Brain pericyte (primary cell): ENCODE data around the gene MAD2L2.

Source experiments
- DNase-seq: peaks from one replicate; pipeline ENCODE4 v3.0.0-alpha.2; 2012; ENCODE audit warnings: low read depth, low spot score

The MAD2L2 gene

DNA sequence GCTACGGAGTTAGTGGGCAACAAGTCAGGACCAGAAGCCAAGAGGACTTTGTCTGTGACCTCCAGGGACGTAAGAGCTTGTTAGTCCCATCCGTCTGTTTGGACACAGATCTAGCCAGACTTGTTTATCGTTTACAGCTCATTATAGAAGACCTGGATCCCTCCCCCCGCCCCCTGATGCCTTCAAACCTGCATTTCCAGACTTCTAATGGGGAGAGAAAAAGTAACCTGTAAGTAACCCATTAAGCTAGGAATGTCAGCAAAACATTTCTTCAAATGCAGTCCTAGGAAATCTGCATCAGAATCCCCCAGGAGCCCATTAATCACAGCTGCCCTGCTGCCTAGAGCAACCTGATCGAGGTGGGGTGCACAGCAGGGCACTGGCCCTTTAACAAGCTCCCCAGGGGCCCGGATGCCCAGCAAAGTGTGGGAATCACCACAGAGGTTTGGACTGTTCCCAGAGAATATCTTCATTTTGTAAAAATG, 1.4 kb upstream of the MAD2L2 start:
- no peak for DNase-seq

DNA sequence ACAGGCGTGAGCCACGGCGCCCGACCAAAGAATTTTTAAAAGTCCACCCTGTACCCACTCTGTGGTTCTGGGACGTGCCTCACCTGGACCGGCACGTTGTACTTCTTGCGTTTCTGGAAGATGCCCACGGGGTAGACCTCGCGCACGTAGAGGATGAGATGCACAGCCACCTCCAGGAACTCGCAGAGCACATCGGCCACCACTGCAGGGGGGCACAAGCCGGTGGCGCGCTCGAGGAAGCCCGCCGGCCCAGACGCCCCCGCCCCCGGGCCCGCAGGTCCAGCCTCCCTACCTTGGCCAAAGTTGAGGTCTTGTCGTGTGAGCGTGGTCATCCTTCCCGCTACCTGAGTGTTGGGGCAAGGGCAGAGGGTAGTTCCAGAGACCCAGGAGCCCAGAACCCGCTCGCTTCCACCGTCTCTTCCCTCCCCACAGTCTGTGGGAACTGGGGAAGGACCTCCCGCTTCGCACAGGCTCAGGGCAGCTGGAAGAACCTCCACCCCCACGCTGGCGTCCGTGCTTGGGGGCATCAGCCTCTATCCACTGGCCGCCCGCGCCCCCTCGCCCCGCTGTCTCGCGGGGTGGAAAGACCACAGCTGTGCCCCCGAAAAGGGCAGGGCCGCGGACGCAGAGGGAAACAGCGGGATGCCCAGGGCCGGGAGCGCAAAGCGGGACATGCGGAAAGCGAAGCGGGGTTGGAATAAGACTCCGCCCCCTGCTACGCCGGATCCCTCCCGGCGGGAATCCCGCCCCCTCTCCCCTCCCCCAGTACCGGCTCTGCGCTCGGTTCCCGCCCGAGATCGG, 478 bp downstream of the MAD2L2 start:
- no peak for DNase-seq

- no peak for DNase-seq
Measured at GRCh38 chr1:11678442-11678841, 2.5 kb downstream of the MAD2L2 start.

DNA sequence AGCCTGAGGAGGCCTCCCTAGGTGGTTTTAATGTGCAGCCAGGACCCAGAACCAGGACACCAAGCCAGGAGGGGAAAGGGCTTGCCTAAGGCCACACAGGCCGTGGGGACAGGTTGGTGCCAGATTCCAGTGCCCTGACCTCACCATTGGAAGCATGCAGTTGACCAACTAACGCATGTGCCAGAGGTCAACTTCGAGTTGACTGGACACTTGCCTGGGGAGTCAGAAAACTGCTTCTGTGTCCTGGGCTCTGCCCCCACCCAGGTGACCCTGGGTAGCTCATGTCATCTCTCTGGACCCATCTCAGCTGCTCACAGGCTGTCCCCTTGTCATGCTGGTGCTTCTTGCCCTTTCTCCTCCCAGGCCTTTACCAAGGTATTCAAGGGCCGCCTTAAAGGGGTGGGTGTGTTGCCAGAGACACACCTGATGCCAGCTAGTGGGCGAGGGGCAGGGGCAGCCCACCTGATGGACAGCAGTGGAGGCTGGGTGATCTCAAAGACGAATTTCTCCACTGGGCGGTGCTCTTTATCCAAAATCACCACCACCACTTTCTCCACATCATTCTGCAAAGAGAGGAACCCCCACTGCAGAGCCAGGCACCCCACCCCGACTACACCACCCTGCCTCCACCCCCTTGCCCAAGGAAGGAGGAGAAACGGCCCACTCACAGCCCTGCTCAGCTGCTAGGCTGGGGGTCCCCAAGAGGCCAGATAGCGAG, 4.4 kb downstream of the MAD2L2 start:
- DNase-seq, result no peak

- DNase-seq, result no peak
Measured at GRCh38 chr1:11675325-11675724, 5.6 kb downstream of the MAD2L2 start.

DNA sequence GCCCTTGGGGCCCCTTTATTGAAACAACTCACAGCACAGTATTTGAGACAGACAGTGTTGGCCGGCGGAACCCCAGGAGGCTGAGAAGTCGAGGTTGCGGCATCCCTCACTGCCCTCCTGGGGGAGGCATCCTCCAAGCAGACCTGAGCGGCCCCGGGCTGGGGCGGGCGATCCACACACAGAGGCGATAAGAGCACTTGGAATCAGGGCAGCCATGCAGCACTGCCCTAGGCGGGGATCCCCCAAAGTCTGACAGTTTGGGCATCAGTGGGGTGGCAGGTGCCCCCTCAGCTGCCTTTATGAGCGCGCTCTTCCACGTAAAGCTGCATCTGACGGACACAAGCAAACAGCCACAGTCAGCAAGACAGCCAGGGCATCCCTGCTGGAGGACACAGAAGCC, 6.5 kb downstream of the MAD2L2 start:
- no peak for DNase-seq

DNA sequence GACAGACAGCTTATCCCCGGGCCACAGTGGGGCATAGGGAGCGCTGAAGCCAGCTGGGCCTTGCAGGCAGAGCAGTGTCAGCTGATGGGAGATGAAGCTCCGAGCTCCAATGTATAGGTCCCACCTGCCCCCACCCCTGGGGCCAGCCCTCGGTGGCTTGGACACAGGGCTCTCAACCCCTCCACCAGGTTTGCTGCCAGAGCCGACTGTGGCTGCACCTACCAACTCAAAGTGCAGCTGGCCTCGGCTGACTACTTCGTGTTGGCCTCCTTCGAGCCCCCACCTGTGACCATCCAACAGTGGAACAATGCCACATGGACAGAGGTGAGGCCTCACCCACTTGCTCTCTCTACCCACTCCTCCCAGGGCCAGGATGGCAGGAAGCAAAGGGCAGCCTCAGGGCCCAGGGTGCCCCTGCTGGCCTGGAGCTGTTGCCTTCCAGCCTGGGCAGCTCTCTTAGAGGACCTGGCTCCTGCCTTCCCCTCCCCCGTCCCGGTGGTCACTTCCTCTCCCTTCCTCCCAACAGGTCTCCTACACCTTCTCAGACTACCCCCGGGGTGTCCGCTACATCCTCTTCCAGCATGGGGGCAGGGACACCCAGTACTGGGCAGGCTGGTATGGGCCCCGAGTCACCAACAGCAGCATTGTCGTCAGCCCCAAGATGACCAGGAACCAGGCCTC, 7.7 kb downstream of the MAD2L2 start:
- DNase-seq, result no peak

DNA sequence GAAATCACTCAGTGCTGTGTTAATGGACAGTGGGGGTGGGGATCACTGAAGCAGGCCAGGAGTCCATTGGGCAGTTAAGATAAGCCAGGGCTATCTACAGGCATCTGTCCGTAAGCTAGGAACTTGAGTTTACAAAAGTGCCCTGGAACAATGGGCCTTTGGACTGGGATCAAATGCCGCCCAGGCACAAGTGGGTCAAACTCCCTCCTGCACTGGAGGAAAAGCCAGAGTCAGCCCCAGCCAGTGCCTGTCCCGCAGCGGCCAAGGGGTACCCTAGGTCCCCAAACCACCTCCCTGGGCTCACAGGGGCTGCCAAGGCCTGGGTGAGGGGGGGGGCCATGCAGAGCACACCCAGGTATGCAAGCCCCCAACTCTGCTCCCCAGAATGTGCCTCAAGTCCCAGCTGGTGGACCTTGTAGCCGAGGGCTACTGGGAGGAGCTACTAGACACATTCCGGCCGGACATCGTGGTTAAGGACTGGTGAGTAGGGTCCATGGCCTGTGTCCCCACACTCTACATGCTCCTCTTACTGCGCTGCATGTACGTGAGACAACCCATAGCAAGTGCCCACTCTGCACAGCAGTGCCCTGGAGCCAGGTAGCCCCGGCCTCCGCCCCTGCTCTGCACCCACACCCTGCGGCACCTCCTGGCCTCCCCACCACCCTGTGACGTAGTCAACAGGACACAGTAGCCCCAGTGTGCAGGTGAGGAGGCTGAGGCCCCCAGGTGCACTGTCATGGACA, 9.2 kb downstream of the MAD2L2 start:
- no peak for DNase-seq

DNA sequence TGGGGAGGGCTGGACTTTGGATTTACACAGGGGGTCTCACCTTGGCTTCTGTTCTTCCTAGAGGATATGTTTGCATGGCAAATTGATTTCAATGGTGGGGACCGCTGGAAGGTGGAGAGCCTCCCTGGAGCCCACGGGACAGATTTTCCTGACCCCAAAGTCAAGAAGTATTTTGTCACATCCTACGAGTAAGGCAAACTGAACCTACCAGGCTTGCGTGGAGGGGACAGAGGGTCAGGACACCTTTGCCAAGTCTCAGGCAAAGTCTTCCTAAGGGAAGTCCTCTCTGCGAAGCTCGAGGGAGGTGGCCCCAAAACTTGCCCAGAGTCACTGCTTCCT, 9.8 kb downstream of the MAD2L2 start:
- DNase-seq, result no peak

GRCh38 chr1:11670747-11671146, 10.2 kb downstream of the MAD2L2 start:
- DNase-seq, result no peak

DNA sequence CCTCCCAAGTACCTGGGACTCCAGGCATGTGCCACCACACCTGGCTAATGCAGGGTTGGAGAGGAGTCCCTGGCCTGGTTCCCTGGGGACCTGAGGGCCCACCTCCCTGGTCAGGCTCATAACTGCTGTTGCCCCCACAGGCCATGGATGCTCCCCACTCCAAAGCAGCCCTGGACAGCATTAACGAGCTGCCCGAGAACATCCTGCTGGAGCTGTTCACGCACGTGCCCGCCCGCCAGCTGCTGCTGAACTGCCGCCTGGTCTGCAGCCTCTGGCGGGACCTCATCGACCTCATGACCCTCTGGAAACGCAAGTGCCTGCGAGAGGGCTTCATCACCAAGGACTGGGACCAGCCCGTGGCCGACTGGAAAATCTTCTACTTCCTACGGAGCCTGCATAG, 12.4 kb downstream of the MAD2L2 start:
- DNase-seq, result no peak

- DNase-seq, result no peak
Measured at GRCh38 chr1:11664336-11665065, 16.4 kb downstream of the MAD2L2 start.

DNA sequence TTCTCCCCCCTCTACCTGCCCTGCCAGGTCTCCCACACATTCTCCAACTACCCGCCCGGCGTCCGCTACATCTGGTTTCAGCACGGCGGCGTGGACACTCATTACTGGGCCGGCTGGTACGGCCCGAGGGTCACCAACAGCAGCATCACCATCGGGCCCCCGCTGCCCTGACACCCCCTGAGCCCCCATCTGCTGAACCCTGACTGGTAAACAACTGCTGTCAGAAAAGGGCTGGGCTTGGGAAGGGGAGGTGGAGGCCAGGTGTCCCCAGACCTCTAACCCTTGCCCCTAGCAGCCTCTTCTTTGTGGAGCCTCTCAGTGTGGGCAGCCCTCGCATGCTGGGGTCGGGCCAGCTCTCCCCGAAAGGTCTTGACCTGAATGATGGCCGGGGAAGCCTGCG, 19.8 kb downstream of the MAD2L2 start:
- no peak for DNase-seq

GRCh38 chr1:11659748-11660147, 21.2 kb downstream of the MAD2L2 start:
- no peak for DNase-seq

- DNase-seq, result no peak
Measured at GRCh38 chr1:11658542-11658941, 22.4 kb downstream of the MAD2L2 start.

GRCh38 chr1:11657654-11658053, 23.3 kb downstream of the MAD2L2 start:
- DNase-seq, result no peak

- no peak for DNase-seq
Measured at GRCh38 chr1:11654939-11655808, 25.8 kb downstream of the MAD2L2 start.

DNA sequence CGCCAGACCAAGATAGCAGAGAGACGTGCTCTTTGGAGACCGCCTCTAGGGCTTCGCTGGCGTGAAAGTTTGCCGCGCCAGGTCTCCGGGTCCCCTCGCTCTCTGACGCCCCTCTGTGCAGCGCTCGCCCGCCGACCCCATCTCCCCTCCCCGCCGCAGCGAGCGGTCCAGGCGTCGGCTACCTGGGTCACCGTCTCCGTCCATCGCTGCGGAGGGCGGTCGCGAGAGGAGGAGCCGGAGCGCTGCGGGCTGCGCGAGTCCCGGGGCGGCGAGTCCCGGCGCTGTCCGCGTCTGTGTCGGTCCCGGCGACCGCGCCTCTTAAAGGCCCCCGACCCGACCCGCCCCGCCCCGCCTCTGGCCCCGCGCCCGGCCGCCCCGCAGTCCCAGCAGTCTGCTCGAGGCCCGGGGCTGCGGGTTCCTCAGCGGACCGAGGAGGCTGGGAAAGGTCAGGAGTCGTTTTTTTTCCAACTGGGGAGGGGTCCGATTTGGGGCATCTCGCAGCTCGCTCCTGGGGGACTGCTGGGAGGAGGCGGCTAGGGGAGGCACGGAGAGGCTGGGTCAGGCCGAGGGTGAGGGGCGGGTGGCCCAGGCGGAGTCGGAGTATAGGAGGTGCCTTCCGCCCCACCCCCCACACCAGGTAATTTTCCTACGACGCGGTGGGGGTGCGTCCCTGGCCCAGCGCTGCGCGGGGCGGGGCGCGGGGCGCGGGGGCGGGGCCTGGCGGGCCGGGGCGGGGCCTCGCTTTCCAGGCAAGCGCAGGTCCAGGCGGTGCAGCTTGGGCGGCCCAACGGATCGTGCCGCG, 26.6 kb downstream of the MAD2L2 start, which contains the start of the genes FBXO2 and FBXO44:
FBXO2 (minus strand) TSS at position 293 of the 802 bp plus-strand sequence; CDS start at position 204, 89 bp downstream.
FBXO44 (plus strand) TSS at position 741 of the 802 bp plus-strand sequence. CDS start 959 bp downstream, outside the sequence.
- DNase-seq, result no peak

DNA sequence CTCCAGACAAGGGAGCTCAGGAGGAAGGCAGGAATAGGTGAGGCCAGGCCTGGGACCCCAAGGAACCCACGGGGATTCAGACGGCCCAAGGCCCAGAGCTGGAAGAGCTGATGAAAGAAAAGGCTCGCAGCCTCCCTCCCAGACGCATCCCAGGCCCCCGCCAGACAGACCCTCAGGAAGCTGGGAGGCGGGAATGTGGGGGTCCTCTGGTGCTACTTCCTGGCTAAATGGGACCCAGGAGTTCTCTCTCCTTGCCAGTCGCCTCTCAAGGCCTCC, 27.1 kb downstream of the MAD2L2 start:
- DNase-seq, result no peak
